Smooth muscle cell (in vitro differentiated cells): ENCODE data around the gene TBC1D10A. TPM values are rescaled to one million over a fixed set of nuclear protein-coding genes. Genes with fewer than 3 reads are reported as not detected.
A peak's percentile ranks its signal among the peaks of the same experiment; 100 is the strongest.

Source experiments
- DNase-seq: peaks from one replicate; lab custom pipeline; 2025; ENCODE audit not compliant: unreplicated experiment; lab: John Stamatoyannopoulos, UW
- H2AFZ ChIP-seq: fragments of 200-600 bp; sonication (generic); 2 replicates; pipeline ENCODE4 v1.6.0; 2016; ENCODE audit warnings: antibody characterized with exemption, low read depth, mild to moderate bottlenecking
- H3F3A ChIP-seq: fragments of 200-600 bp; sonication (generic); 2 replicates; pipeline ENCODE4 v1.6.0; 2017; ENCODE audit warnings: antibody characterized with exemption, low read depth
- H3K27ac ChIP-seq: fragments of 200-600 bp; sonication (generic); 2 replicates; pipeline ENCODE4 v1.5.1; 2016; ENCODE audit warnings: low read depth, mild to moderate bottlenecking
- H3K27me3 ChIP-seq: fragments of 200-600 bp; sonication (generic); 2 replicates; pipeline ENCODE4 v1.6.1; 2016; ENCODE audit warnings: low read depth, mild to moderate bottlenecking
- H3K36me3 ChIP-seq: fragments of 200-600 bp; sonication (generic); 2 replicates; pipeline ENCODE4 v1.5.1; 2016; ENCODE audit warnings: low read depth
- H3K4me1 ChIP-seq: fragments of 200-600 bp; sonication (generic); 2 replicates; pipeline ENCODE4 v1.5.1; 2016; ENCODE audit warnings: low read depth
- H3K4me2 ChIP-seq: fragments of 200-600 bp; sonication (generic); 2 replicates; pipeline ENCODE4 v1.6.0; 2016; ENCODE audit warnings: mild to moderate bottlenecking
- H3K4me3 ChIP-seq: fragments of 200-600 bp; sonication (generic); 2 replicates; pipeline ENCODE4 v1.5.1; 2016; ENCODE audit warnings: mild to moderate bottlenecking
- H3K79me2 ChIP-seq: fragments of 200-600 bp; sonication (generic); 2 replicates; pipeline ENCODE4 v1.6.0; 2016; ENCODE audit warnings: low read depth, mild to moderate bottlenecking
- H3K9ac ChIP-seq: fragments of 200-600 bp; sonication (generic); 2 replicates; pipeline ENCODE4 v1.6.0; 2016; ENCODE audit warnings: low read depth
- H3K9me3 ChIP-seq: fragments of 200-600 bp; sonication (generic); replicated peaks from 2 replicates; pipeline ENCODE4 v1.5.1; 2016; ENCODE audit warnings: low read depth
- H4K20me1 ChIP-seq: fragments of 200-600 bp; sonication (generic); 2 replicates; pipeline ENCODE4 v1.6.0; 2016; ENCODE audit warnings: low read depth
- CTCF ChIP-seq: fragments of 200-600 bp; sonication (generic); IDR thresholded peaks from 2 replicates; pipeline ENCODE4 v1.5.1; 2017; ENCODE audit warnings: borderline replicate concordance, mild to moderate bottlenecking, antibody characterized with exemption; ENCODE audit not compliant: insufficient read depth, poor library complexity, severe bottlenecking
- WGBS: methylation state at CpG from one replicate; pipeline ENCODE4 v1.1.7; 2016; ENCODE audit warnings: low lambda C conversion rate; 5-methylcytosine and 5-hydroxymethylcytosine counted together
- polyA plus RNA-seq: library from polyadenylated mRNA; unstranded; fragments of >200 nt; fragmentation: Nextera tagmentation; extraction: Ambion mirVana; gene quantifications from 2 replicates; pipeline ENCODE4 v1.2.1, GENCODE V29; 2016
- total RNA-seq: library from RNA; depleted of rRNA; stranded (reverse); fragments of >200 nt; gene quantifications from 2 replicates; pipeline ENCODE4 v1.2.3, GENCODE V29; 2014

TBC1D10A gene
- total and polyA plus RNA-seq, 2 experiments from 2014 or later: 16.8 to 51.1 TPM

GRCh38 chr22:30243661-30244060, 83.1 kb downstream of the TBC1D10A start:
- no peak for TF ChIP-seq CTCF
- WGBS: 95% methylated on average over 22 of the region's 22 CpGs
- no peaks in the 10 kb centered on the region for H4K20me1 ChIP-seq
- H3K4me1 ChIP-seq: peaks cover 12% of the 10 kb centered on the region
- peaks cover 42% of the 10 kb centered on the region for H3K79me2 ChIP-seq
- no peak overlapping the region for H3K4me2 ChIP-seq
- DNase-seq: no peak
- peak overlapping the region; percentile 44 for H3K27ac ChIP-seq
- H3K9ac ChIP-seq: no peak overlapping the region
- H3K9me3 ChIP-seq: no peaks in the 10 kb centered on the region
- no peak overlapping the region for H3K4me3 ChIP-seq
- no peaks in the 10 kb centered on the region for H3K27me3 ChIP-seq
- H2AFZ ChIP-seq: no peak overlapping the region
- H3K36me3 ChIP-seq: no peaks in the 10 kb centered on the region
- peaks cover 18% of the 10 kb centered on the region for H3F3A ChIP-seq

Other genes starting within 250 kb of the TBC1D10A start
- 1.4 TPM in 1 of 2 replicates, not detected in the other for gene HORMAD2, start 246.5 kb downstream of the TBC1D10A start, total RNA-seq
- gene HORMAD2, start 246.5 kb downstream of the TBC1D10A start, polyA plus RNA-seq: not detected in 2 replicates
- 29.9 and 40.6 TPM in 2 replicates for gene LIF, start 80.2 kb downstream of the TBC1D10A start, total RNA-seq
- gene LIF, start 80.2 kb downstream of the TBC1D10A start, polyA plus RNA-seq: 28.9 and 31.2 TPM in 2 replicates
- gene OSM, start 60.1 kb downstream of the TBC1D10A start, total RNA-seq: 0.27 and 1.5 TPM in 2 replicates
- gene OSM, start 60.1 kb downstream of the TBC1D10A start, polyA plus RNA-seq: 0.14 and 1.0 TPM in 2 replicates
- gene CASTOR1, start 37.4 kb downstream of the TBC1D10A start, total RNA-seq: 9.8 and 16.1 TPM in 2 replicates
- 21.8 and 22.6 TPM in 2 replicates for gene CASTOR1, start 37.4 kb downstream of the TBC1D10A start, polyA plus RNA-seq
- gene SF3A1, start 30.0 kb upstream of the TBC1D10A start, total RNA-seq: 46.0 and 55.0 TPM in 2 replicates
- gene SF3A1, start 30.0 kb upstream of the TBC1D10A start, polyA plus RNA-seq: 86.7 and 86.9 TPM in 2 replicates
- gene CCDC157, start 30.1 kb upstream of the TBC1D10A start, total RNA-seq: 1.5 and 4.8 TPM in 2 replicates
- gene CCDC157, start 30.1 kb upstream of the TBC1D10A start, polyA plus RNA-seq: 2.5 and 6.0 TPM in 2 replicates
- gene RNF215, start 60.5 kb upstream of the TBC1D10A start, total RNA-seq: 11.6 and 21.2 TPM in 2 replicates
- 3.4 and 5.9 TPM in 2 replicates for gene RNF215, start 60.5 kb upstream of the TBC1D10A start, polyA plus RNA-seq
- 7.9 and 15.1 TPM in 2 replicates for gene SEC14L2, start 70.1 kb upstream of the TBC1D10A start, total RNA-seq
- 8.0 and 8.2 TPM in 2 replicates for gene SEC14L2, start 70.1 kb upstream of the TBC1D10A start, polyA plus RNA-seq
- 14.3 and 14.4 TPM in 2 replicates for gene MTFP1, start 98.8 kb upstream of the TBC1D10A start, total RNA-seq
- gene MTFP1, start 98.8 kb upstream of the TBC1D10A start, polyA plus RNA-seq: 30.9 and 31.3 TPM in 2 replicates
- gene SEC14L3, start 145.1 kb upstream of the TBC1D10A start, total RNA-seq: not detected in 2 replicates
- gene SEC14L3, start 145.1 kb upstream of the TBC1D10A start, polyA plus RNA-seq: 0.09 TPM in 1 of 2 replicates, not detected in the other
- not detected in 2 replicates for gene SEC14L4, start 178.8 kb upstream of the TBC1D10A start, total RNA-seq
- not detected in 2 replicates for gene SEC14L4, start 178.8 kb upstream of the TBC1D10A start, polyA plus RNA-seq
- gene SEC14L6, start 219.8 kb upstream of the TBC1D10A start, total RNA-seq: 0.09 and 0.13 TPM in 2 replicates
- gene SEC14L6, start 219.8 kb upstream of the TBC1D10A start, polyA plus RNA-seq: not detected in 2 replicates
- not detected in 2 replicates for gene GAL3ST1, start 247.7 kb upstream of the TBC1D10A start, total RNA-seq
- gene GAL3ST1, start 247.7 kb upstream of the TBC1D10A start, polyA plus RNA-seq: 0.35 and 0.78 TPM in 2 replicates